HEK293 (cell line): ENCODE data around the gene FBLN2.

Experiments
- CTCF ChIP-seq: fragments of 450-650 bp; formaldehyde crosslinking; IDR thresholded peaks from 2 replicates; pipeline ENCODE4 v1.5.1; 2016; ENCODE audit warnings: missing biosample characterization, missing genetic modification characterization
- ELK4 ChIP-seq: IDR thresholded peaks from 2 replicates; pipeline ENCODE4 v1.6.1; 2011; ENCODE audit warnings: mild to moderate bottlenecking, low read depth, low read length, borderline replicate concordance
- PRDM1 ChIP-seq: fragments of 450-650 bp; formaldehyde crosslinking; IDR thresholded peaks from 2 replicates; pipeline ENCODE4; 2016; ENCODE audit warnings: missing biosample characterization, missing genetic modification characterization
- YY1 ChIP-seq: fragments of 450-650 bp; formaldehyde crosslinking; IDR thresholded peaks from 2 replicates; pipeline ENCODE4 v1.5.1; 2018; ENCODE audit warnings: missing biosample characterization, missing genetic modification characterization
- ZFP3 ChIP-seq: fragments of 450-650 bp; formaldehyde crosslinking; IDR thresholded peaks from 2 replicates; pipeline ENCODE4 v1.5.1; 2016; ENCODE audit warnings: low read depth, missing biosample characterization, missing genetic modification characterization
- ZNF121 ChIP-seq: fragments of 450-650 bp; formaldehyde crosslinking; IDR thresholded peaks from 2 replicates; pipeline ENCODE4 v1.5.1; 2016; ENCODE audit warnings: missing biosample characterization, missing genetic modification characterization
- ZNF2 ChIP-seq: fragments of 450-650 bp; formaldehyde crosslinking; IDR thresholded peaks from 2 replicates; pipeline ENCODE4 v1.5.1; 2016; ENCODE audit warnings: missing biosample characterization, missing genetic modification characterization
- ZNF423 ChIP-seq: fragments of 450-650 bp; formaldehyde crosslinking; IDR thresholded peaks from 2 replicates; pipeline ENCODE4 v1.5.1; 2016; ENCODE audit warnings: missing biosample characterization, missing genetic modification characterization
- ZNF558 ChIP-seq: fragments of 450-650 bp; formaldehyde crosslinking; IDR thresholded peaks from 2 replicates; pipeline ENCODE4 v1.5.1; 2016; ENCODE audit warnings: missing biosample characterization, missing genetic modification characterization
- ZNF639 ChIP-seq: fragments of 450-650 bp; formaldehyde crosslinking; IDR thresholded peaks from 2 replicates; pipeline ENCODE4 v1.5.1; 2016; ENCODE audit warnings: missing biosample characterization, missing genetic modification characterization
- ZNF785 ChIP-seq: fragments of 450-650 bp; formaldehyde crosslinking; IDR thresholded peaks from 2 replicates; pipeline ENCODE4 v1.5.1; 2016; ENCODE audit warnings: missing biosample characterization, missing genetic modification characterization
- ZSCAN16 ChIP-seq: fragments of 450-650 bp; formaldehyde crosslinking; IDR thresholded peaks from 2 replicates; pipeline ENCODE4 v1.5.1; 2016; ENCODE audit warnings: missing biosample characterization, missing genetic modification characterization
- ZSCAN18 ChIP-seq: fragments of 450-650 bp; formaldehyde crosslinking; IDR thresholded peaks from 2 replicates; pipeline ENCODE4 v1.5.1; 2016; ENCODE audit warnings: missing biosample characterization, missing genetic modification characterization
- ZSCAN23 ChIP-seq: fragments of 450-650 bp; formaldehyde crosslinking; IDR thresholded peaks from 2 replicates; pipeline ENCODE4 v1.5.1; 2016; ENCODE audit warnings: missing biosample characterization, missing genetic modification characterization

GRCh38 chr3:13595485-13595884, 46.6 kb downstream of the FBLN2 start:
- TF ChIP-seq ZSCAN18 (tag by site-specific recombination) (no peak), ZSCAN16 (tag by site-specific recombination) (no peak), CTCF (no peak), ELK4 (no peak), ZNF423 (tag by site-specific recombination) (no peak), ZNF785 (tag by site-specific recombination) (no peak), ZSCAN23 (no peak), YY1 (tag by site-specific recombination) (no peak), PRDM1 (tag by site-specific recombination) (no peak), ZNF558 (tag by site-specific recombination) (no peak), ZNF639 (tag by site-specific recombination) (no peak), ZNF121 (tag by site-specific recombination) (no peak), ZNF2 (tag by site-specific recombination) (no peak), ZFP3 (no peak)
